ENCODE results near the gene IKZF3.
"Not testable (repeated sequence)": the region's sequence is repeated elsewhere in the genome, so short reads cannot be mapped to it uniquely, and the experiment has no call there.

Gene IKZF3

DNA sequence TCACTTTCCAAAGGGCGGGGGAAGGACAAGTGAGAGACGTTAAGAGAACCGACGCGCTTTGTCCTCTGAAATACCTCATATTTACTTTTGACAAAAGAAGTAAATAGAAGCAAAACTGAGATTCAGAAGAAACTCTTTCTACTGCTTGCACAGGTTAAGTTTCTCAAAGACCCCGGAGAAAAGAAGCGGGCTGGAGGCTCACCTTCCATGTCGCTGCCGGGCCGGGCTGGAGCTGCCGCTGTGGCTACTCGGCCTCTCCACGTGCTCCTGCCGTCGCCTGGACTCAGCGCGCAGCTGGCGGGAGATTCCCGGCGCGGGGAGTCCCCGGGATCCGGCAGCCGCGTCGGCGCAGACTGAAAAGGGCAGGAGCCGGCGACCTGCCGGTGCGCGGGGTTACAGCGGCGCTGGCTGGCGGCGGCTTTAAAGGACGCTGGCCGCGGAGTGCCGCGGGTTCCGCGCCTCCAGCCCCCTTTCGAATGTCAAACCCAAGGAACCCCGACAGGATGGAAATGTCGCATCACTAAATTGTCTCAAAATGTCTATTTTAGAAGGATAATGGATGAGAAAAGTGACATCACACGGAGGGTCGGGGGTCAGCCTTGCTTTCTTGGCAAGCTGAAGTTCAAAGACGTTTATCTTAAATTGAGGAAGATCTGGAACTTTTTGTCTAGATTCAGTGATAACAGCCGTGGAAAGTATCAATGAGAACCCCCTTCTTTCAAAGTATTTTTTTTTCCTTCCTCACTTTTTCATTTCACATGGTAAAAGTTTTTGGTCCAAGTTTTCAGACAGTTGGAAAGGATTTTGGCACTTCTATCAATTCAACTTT, at the start of gene IKZF3:
Gene IKZF3 (minus strand): TSS at position 395 of the 829 bp plus-strand sequence. CDS start 186 bp downstream, at position 209.
- no peak for DNase-seq

GRCh38 chr17:39908789-39909352, 44.8 kb upstream of the IKZF3 start:
- DNase-seq = no peak

DNA sequence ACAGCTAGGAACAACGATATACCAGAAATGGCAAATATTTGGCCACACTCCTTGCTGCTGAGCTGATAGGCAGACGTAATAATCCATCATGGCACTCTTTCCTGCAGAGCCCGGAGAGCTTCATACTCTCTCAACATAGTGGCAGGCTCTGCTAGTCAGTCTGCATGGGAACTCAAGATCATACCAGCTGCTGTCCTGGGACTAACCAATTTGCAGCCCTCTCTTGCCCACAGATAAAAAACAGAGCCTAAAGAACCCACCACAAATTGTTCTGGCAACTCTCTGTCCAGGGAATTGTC, 40.8 kb upstream of the IKZF3 start:
- no peak for DNase-seq

- peak; percentile 75 for DNase-seq
Observed at GRCh38 chr17:39903158-39903884, 39.2 kb upstream of the IKZF3 start.

DNA sequence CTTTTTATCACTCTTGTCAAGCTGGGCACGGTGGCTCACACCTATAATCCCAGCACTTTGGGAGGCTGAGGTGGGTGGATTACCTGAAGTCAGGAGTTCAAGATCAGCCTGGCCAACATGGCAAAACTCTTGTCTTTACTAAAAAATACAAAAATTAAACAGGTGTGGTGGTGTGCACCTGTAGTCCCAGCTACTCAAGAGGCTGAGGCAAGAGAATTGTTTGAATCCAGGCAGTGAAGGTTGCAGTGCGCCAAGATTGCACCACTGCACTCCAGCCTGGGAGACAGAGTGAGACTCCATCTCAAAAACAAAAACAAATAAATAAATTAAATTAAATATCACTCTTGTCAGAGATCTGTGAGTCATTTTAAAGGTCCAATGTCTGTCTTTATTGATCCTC, 37.9 kb upstream of the IKZF3 start:
- DNase-seq = not testable (repeated sequence)

GRCh38 chr17:39899215-39899614, 35.1 kb upstream of the IKZF3 start:
- DNase-seq = no peak

GRCh38 chr17:39898088-39898487, 34.0 kb upstream of the IKZF3 start:
- DNase-seq = no peak

- DNase-seq = no peak
Observed at GRCh38 chr17:39894681-39895376, 30.7 kb upstream of the IKZF3 start.

GRCh38 chr17:39889200-39889599, 25.1 kb upstream of the IKZF3 start:
- DNase-seq = no peak

DNA sequence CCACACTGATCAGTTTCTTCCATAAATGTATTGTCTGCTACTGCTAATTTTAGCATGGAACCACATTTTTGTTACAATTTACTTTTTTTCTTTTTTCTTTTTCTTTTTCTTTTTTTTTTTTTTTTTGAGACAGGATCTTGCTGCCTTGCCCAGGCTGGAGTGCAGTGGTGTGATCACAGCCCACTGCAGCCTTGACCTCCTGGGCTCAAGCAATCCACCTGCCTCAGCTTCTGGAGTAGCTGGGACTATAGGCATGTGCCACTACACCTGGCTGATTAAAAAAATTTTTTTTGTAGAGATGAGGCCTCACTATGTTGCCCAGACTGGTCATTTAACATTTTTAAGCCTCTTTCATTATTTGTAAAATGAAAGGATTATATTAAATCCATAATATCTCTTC, 23.0 kb upstream of the IKZF3 start:
- no peak for DNase-seq

DNA sequence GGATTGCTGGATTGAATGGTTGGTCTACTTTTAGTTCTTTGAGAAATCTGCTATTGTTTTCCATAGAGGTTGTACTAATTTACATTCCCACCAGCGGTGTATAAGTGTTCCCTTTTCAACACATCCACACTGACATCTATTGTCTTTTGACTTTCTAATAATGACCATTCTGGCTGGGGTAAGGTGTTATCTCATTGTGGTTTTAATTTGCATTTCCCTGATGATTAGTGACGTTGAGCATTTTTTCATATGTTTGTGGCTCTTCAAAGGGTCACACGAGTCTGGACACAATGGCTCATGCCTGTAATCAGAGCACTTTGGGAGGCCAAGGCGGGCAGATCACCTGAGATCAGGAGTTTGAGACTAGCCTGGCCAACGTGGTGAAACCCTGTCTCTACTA, 22.0 kb upstream of the IKZF3 start:
- not testable (repeated sequence) for DNase-seq

- DNase-seq = no peak
Observed at GRCh38 chr17:39872751-39873150, 8.6 kb upstream of the IKZF3 start.

GRCh38 chr17:39871801-39872200, 7.7 kb upstream of the IKZF3 start:
- no peak for DNase-seq

DNA sequence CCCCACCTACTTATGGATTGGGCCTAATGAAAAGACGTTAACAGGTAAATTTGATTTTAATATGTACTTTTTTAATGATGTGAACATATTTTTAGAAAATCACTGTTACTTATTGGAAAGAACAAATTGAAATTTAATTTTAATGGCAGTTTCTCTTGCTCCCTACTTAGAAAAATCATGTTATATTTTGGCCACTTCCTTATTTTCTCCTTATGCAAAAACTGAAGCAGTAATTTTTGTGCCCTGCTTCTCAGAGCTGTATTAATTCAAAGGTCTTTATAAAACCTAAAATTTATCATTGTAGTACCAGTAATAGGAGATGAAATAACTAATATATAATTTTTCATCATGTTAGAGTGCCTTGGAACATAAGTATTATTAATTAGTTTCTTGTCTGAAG, 6.7 kb upstream of the IKZF3 start:
- DNase-seq = peak; percentile 18

GRCh38 chr17:39868554-39868942, 4.4 kb upstream of the IKZF3 start:
- no peak for DNase-seq

DNA sequence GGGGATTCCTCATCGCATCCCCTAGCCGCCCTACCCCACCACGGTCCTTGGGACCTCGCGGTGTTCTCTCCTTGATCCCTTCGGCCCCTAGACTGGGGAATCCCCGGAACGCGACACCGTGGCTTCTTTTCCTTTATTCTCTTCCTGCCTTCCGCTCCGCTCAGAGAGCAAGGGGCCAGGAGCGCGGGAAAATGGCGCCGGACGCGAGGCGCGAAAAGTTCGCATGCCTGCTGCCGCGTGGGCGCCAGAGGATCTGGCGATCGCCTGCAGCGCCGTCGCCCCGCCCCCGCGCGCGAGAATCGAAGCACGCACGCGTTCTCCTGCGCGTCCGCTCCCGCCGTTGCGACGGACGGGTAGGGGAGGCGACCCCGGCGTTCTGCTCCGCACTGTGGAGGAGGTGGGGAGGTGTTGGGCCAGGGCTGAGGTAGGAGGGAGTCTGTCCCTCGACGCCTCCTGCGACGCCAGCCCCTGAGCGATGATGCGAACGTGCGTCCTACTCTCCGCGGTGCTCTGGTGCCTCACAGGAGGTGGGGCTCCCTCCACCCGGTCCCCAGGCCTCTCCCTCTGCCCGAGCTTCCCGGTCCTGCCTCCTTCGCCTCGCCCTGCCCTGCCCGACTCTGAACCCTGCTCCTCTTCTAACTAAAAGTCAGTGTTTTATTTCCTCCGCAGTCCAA, 3.9 kb upstream of the IKZF3 start, which contains the start of gene ZPBP2:
Gene ZPBP2 (plus strand): TSS at position 323 of the 674 bp plus-strand sequence. CDS start 153 bp downstream, at position 476.
- DNase-seq = no peak

DNA sequence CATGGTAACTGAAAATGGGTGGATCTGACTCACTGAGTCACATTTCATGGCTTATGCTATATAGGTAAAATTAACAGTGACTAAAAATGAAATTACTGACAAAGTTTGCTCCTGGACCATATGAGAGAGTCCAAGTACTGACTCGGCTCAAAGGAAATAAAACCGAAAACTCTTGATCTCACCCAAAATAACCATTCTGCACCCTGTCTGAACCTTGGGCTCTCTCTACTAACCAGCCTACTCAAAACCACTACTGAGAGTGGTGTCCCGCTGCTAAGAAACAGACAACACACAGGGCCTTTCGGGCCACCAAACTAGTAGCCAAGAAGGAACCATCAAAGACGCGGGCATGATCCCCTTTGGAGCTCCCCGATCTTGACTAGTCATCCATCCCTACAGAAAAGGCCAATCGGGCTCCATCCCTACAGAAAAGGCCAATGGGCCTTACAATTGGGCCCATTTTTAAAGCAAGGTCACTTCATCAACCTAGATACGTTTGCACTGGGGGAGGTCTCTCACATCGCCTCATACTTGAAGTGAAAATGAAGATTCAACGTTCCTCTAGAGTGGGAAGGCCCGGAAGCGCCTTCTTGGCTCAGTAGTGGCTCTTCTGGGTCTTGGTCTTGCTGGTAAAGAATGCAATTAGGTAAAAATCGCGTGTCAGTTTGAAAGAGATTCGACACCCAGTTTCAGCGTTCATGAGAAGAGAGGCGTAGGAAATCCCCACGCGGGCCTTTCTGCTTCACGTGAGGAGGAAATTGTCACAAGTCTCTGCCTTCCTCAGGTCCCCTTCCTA, 3.2 kb upstream of the IKZF3 start:
- no peak for DNase-seq

DNA sequence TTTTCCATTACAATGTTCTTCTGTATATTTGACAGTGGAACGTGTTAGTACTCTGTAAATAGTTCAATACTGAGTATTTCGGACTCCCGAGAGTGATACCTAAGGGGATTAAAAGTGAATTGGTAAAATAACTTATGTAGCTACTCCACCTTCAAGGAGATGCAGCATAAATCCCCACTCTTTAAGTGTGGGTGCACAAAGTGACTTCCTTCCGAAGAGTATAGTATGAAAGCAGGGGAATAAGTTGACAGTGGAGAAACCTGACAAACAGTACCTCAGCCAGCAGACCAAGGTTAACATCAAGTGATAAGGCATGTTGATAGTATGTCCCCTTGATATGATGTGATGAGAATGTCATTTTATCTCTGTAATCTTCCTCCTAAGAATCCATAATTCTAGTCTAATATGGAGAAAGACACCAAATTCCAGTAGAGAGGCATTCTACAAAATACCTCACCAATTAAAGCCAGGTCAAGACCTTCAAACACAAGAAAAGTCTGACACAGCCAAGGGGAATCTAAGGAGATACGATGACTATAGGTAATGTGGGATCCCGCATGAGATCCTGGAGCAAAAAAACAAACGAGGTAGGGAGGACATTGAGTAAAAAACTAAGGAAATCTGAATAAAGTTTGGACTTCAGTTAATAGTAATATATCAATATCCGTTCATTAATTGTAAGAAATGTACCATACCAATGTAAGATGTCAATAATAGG, 2.1 kb upstream of the IKZF3 start:
- DNase-seq = no peak

- DNase-seq = no peak
Observed at GRCh38 chr17:39863244-39863917, 731 bp downstream of the IKZF3 start.

- DNase-seq = no peak
Observed at GRCh38 chr17:39861235-39861634, 2.9 kb downstream of the IKZF3 start.
